Measurements from ENCODE around the gene VSIR. TPM values are rescaled to one million over a fixed set of nuclear protein-coding genes. Genes with fewer than 3 reads are reported as not detected.

Gene VSIR
- total and polyA plus RNA-seq, 2 experiments from 2014 or later: 81.6 to 153 TPM

DNA sequence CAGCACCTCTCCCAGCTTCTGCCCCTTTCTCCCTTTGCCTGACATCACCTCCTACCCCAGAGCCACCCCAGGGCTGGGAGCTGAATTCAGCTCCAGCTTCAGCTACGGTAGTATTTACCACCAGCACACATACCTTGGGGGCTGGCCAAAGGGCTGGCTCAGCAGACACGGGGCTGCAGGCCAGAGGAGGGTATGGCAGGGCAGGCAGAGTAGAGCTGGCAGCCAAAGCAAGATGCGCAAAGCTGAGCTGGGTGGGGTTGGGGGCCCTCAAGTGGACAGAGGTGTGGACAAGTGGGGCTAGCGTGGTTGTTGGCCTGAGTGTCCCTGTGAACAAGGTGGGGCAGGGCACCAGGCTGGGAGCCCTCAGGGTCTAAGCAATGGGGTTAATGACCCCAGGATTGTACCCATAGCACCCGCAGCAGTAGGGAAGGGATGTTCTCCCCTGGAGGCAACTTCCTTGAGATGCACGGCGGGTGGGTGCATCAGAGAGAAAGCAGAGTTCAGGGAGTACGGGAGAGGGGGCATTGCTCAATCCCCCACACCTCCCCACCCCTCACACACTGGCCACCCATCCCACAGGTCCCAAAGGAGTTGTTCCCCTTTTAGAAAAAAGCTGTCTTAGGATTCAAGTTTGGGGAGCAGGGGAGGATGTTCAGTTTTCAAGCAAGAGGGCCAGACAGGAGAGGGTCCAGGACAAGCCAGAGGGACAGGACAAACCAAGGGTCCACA lies 8.0 kb downstream of the VSIR start:
- Histone ChIP-seq H3K27me3 (replicated peaks; ENCODE audit: insufficient read depth) (no peaks in the 10 kb centered on the region), H3F3A (ENCODE audit: insufficient read depth) (peaks cover 52% of the 10 kb centered on the region), H3K4me2 (ENCODE audit: unreplicated experiment) (peak overlapping the region; percentile 10), H4K20me1 (ENCODE audit: insufficient read depth) (no peaks in the 10 kb centered on the region), H3K9me2 (ENCODE audit: insufficient read depth) (no peaks in the 10 kb centered on the region), H2AFZ (no peak overlapping the region), H3K79me2 (ENCODE audit: insufficient read depth) (peaks cover 16% of the 10 kb centered on the region; the same call in 1 of the 2 replicates), H3K36me3 (ENCODE audit: low read depth) (0 out of 2 replicates have a peak, but pooled peaks cover under 1% of the 10 kb centered on the region), H3K9ac (peak overlapping the region; percentile 20), H3K4me1 (ENCODE audit: insufficient read depth) (peaks cover 72% of the 10 kb centered on the region), H3K9me3 (ENCODE audit: low read depth) (no peaks in the 10 kb centered on the region), H3K27ac (peak overlapping the region; percentile 98), H3K4me3 (no peak overlapping the region)
- TF ChIP-seq EZH2phosphoT487 (IDR thresholded peaks at IDR 0.05; ENCODE audit: insufficient read depth, low read depth): no peak
- in situ Hi-C loops (cut with MboI): no loop called here
- WGBS, 2 experiments (ENCODE audit: low coverage in 1 of 2, low lambda C conversion rate in 2 of 2, missing lambda C conversion rate in 2 of 2): 57 to 60% methylated on average over 8 of the region's 8 CpGs
- peak; percentile 78 for DNase-seq

DNA sequence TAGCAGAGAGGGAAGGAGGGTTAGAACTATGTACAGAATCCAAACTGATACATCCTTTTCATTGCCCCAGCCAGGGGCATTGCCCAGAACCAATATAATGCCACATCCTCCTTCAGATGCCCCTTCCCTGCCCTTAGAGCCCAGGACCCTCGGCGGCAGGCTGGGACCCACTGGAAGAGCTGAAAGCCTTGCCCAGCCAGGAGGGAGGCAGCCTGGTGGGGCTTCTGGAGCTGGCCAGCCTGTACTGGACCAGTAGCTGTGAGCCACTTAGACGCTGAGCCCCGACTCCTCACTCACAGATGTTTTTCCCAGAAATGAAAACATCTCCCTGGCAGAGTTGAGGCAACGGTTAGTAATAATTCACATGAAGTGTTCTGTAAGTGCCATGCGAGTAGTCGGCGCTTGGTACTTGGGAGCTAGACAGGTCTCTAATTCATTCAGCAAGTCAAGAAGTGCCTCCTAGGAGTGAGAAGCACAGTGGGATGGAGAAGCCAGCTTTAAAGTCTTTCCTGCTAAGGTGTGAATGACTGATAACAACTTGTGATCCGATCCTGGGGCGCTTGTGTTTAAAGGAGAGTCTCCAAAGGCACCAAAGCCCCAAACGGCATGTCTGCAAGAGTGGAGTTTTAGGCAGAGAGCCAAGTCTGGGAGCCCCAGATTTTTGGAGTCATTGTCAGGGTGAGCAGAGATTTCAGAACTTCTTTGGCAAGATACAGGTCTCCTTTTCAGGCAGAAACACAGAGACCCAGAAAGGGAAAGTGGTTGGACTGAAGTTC lies 9.8 kb downstream of the VSIR start:
- Histone ChIP-seq H3K4me3 (no peak overlapping the region), H3K4me1 (ENCODE audit: insufficient read depth) (peaks cover 62% of the 10 kb centered on the region), H3K79me2 (ENCODE audit: insufficient read depth) (0 out of 2 replicates have a peak, but pooled peaks cover 6% of the 10 kb centered on the region), H2AFZ (no peak overlapping the region), H3K9me2 (ENCODE audit: insufficient read depth) (no peaks in the 10 kb centered on the region), H3K27me3 (replicated peaks; ENCODE audit: insufficient read depth) (no peaks in the 10 kb centered on the region), H3K4me2 (ENCODE audit: unreplicated experiment) (no peak overlapping the region), H4K20me1 (ENCODE audit: insufficient read depth) (no peaks in the 10 kb centered on the region), H3F3A (ENCODE audit: insufficient read depth) (peaks cover 40% of the 10 kb centered on the region), H3K9me3 (ENCODE audit: low read depth) (no peaks in the 10 kb centered on the region), H3K36me3 (ENCODE audit: low read depth) (0 out of 2 replicates have a peak, but pooled peaks cover 3% of the 10 kb centered on the region), H3K27ac (peak overlapping the region; percentile 62), H3K9ac (peak overlapping the region; percentile 38; the same call in 1 of the 2 replicates)
- in situ Hi-C loops (cut with MboI): no loop called here
- peak; percentile 73 for DNase-seq
- TF ChIP-seq EZH2phosphoT487 (IDR thresholded peaks at IDR 0.05; ENCODE audit: insufficient read depth, low read depth) (no peak), EZH2 (IDR thresholded peaks at IDR 0.05; ENCODE audit: insufficient read depth, poor library complexity, severe bottlenecking) (no peak)
- WGBS, 2 experiments (ENCODE audit: low coverage in 1 of 2, low lambda C conversion rate in 2 of 2, missing lambda C conversion rate in 2 of 2): 35 to 39% methylated on average over 11 of the region's 11 CpGs

DNA sequence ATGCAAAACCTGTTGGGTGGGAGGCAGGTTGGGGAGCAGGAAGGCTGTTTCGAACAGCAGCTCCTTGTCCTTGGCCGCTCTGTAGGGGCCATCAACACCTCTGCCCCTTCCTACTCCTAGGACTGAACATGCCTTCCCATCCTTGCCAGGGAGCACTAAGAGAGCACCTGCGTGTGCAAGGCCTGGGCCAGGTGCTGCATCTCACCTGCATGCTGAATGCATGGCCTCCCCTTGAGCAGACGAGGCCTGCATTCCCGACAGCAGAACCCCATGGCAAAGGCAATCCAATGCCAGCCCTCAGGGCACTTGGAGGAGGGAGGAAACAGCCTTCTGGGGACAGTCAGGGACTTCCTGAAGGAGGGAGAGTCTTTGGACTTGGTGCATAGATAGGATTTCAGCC lies 11.0 kb downstream of the VSIR start:
- no peak for DNase-seq
- H4K20me1 ChIP-seq (ENCODE audit: insufficient read depth): no peaks in the 10 kb centered on the region
- H2AFZ ChIP-seq: no peak overlapping the region
- 0 out of 2 replicates have a peak, but pooled peaks cover 6% of the 10 kb centered on the region for H3K79me2 ChIP-seq (ENCODE audit: insufficient read depth)
- H3K9ac ChIP-seq: no peak overlapping the region
- H3F3A ChIP-seq (ENCODE audit: insufficient read depth): peaks cover 27% of the 10 kb centered on the region
- H3K9me2 ChIP-seq (ENCODE audit: insufficient read depth): no peaks in the 10 kb centered on the region
- WGBS, 2 experiments (ENCODE audit: low coverage in 1 of 2, low lambda C conversion rate in 2 of 2, missing lambda C conversion rate in 2 of 2): 86 to 91% methylated on average over 5 of the region's 5 CpGs
- no peak overlapping the region for H3K27ac ChIP-seq
- peaks cover 51% of the 10 kb centered on the region for H3K4me1 ChIP-seq (ENCODE audit: insufficient read depth)
- 0 out of 2 replicates have a peak, but pooled peaks cover 9% of the 10 kb centered on the region for H3K36me3 ChIP-seq (ENCODE audit: low read depth)
- no peaks in the 10 kb centered on the region for H3K27me3 ChIP-seq (replicated peaks; ENCODE audit: insufficient read depth)
- H3K4me2 ChIP-seq (ENCODE audit: unreplicated experiment): no peak overlapping the region
- in situ Hi-C loops (cut with MboI): no loop called here
- no peak overlapping the region for H3K4me3 ChIP-seq
- TF ChIP-seq EZH2 (IDR thresholded peaks at IDR 0.05; ENCODE audit: insufficient read depth, poor library complexity, severe bottlenecking) (no peak), EZH2phosphoT487 (IDR thresholded peaks at IDR 0.05; ENCODE audit: insufficient read depth, low read depth) (no peak)
- no peaks in the 10 kb centered on the region for H3K9me3 ChIP-seq (ENCODE audit: low read depth)

DNA sequence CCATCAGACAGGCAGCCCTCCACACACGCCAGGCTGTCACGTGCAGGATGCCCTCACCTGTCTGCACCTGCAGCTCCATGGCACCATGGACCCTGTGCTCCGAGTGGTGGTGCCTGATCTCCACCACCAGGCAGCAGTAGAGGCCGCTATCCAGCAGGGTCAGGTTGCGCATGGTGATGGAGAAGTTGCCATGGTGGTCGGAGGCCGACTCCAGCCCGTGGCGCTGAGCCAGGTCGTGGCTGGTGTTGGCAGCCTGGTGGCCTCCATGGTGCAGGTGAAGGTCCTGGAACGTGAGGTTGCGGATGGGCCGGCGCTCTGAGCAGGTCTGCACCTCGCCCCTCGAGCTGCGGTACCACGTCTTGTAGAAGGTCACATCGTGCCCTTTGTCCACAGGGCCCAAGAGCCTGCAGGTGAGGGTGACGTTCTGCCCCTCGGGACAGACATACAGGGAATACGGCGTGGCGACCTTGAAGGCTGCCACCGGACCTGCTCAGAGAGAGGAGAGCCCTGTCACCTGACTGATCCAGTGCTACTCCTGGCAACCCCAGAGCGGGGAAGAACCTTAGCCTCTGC lies 11.7 kb downstream of the VSIR start:
- no peak for DNase-seq
- H3K4me3 ChIP-seq: no peak overlapping the region
- H3K9me2 ChIP-seq (ENCODE audit: insufficient read depth): no peaks in the 10 kb centered on the region
- H3K9ac ChIP-seq: no peak overlapping the region
- H3K9me3 ChIP-seq (ENCODE audit: low read depth): no peaks in the 10 kb centered on the region
- no peak overlapping the region for H3K27ac ChIP-seq
- in situ Hi-C loops (cut with MboI): no loop called here
- H2AFZ ChIP-seq: no peak overlapping the region
- H3K4me1 ChIP-seq (ENCODE audit: insufficient read depth): peaks cover 46% of the 10 kb centered on the region
- 0 out of 2 replicates have a peak, but pooled peaks cover 6% of the 10 kb centered on the region for H3K79me2 ChIP-seq (ENCODE audit: insufficient read depth)
- 87 to 90% methylated on average over 26 of the region's 26 CpGs for WGBS, 2 experiments (ENCODE audit: low coverage in 1 of 2, low lambda C conversion rate in 2 of 2, missing lambda C conversion rate in 2 of 2)
- H4K20me1 ChIP-seq (ENCODE audit: insufficient read depth): no peaks in the 10 kb centered on the region
- H3F3A ChIP-seq (ENCODE audit: insufficient read depth): peaks cover 26% of the 10 kb centered on the region
- no peak for TF ChIP-seq EZH2phosphoT487 (IDR thresholded peaks at IDR 0.05; ENCODE audit: insufficient read depth, low read depth)
- TF ChIP-seq EZH2 (IDR thresholded peaks at IDR 0.05; ENCODE audit: insufficient read depth, poor library complexity, severe bottlenecking): no peak
- no peaks in the 10 kb centered on the region for H3K27me3 ChIP-seq (replicated peaks; ENCODE audit: insufficient read depth)
- 0 out of 2 replicates have a peak, but pooled peaks cover 9% of the 10 kb centered on the region for H3K36me3 ChIP-seq (ENCODE audit: low read depth)
- no peak overlapping the region for H3K4me2 ChIP-seq (ENCODE audit: unreplicated experiment)

All from GM23248 (cell line).